ENCODE measurements around the gene TACC2.
A peak's percentile ranks its signal among the peaks of the same experiment; 100 is the strongest.

TACC2 gene

DNA sequence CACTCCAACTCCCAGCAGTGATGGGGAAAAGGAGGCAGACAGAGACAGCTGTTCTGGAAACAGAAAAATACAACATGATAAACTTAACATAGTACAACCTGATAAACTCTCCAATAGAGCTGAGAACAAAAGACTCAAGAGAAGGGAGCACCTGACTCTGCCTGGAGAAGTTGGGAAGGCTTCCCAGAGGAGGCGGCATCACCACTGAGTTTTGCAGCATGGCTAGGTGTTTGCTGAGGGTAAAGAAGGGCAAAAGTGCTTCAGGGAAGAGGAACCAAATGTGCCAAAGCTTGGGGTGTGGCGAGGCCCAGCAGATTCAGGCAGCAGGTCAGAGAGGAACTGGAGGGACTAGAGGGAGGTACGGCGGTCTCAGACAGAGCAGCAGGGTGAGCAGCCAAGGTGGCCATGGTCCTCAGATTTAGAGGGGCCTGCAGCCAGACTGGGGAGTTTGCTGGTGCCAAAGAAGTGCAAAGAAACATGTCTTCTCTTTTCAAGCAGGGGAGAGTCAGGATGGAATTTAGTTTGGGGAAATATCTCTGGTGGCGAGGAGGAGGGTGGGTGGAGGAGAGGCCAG is 162.2 kb downstream of the TACC2 start:
- no peak for DNase-seq

GRCh38 chr10:122152544-122152943 is 163.6 kb downstream of the TACC2 start:
- no peak for DNase-seq

DNA sequence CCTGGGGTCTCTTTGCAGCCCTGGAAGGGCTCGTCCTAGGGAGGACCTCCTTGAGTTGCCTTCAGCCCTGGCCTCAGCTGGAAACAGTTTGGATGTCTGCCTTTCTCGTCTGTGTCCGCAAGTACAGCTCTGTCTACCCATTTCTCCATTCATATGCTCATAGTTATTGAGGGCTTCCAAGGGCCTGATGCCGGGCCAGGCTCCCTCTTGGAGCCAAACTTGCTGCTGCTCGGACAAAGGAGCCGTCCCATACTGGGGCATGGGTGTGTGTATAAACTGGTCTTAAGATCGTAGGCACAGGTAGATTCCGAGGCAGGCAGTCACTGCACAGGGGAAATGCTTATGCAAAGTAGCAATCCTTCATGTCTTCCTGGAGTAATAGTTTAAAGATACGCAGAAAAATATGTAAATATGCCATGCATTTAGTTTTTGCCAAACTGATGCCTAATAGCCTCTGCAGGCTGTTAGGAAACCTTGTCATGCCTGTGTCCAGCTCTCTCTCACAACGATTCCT is 165.1 kb downstream of the TACC2 start:
- DNase-seq = no peak

GRCh38 chr10:122154545-122155366 is 165.8 kb downstream of the TACC2 start:
- no peak for DNase-seq

GRCh38 chr10:122157451-122157850 is 168.5 kb downstream of the TACC2 start:
- no peak for DNase-seq

DNA sequence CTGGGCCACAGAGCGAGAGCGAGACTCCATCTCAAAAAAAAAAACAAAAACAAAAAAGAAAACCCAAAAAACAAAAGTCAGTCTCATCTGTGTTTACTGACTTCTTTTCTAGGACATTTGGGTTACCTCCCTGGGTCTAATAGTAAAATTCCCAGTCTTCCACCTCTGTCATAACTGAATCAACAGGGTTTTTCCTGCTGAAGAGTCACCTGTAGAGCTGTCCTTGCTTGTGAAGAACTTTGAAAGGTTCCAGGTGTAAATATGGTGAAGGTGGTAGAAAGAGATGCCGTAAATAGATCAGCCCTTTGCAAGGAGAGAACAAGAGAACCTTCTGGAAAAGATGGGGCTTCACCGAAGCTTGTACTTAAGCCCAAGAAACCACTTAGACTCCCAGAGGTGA is 169.4 kb downstream of the TACC2 start:
- no peak for DNase-seq

DNA sequence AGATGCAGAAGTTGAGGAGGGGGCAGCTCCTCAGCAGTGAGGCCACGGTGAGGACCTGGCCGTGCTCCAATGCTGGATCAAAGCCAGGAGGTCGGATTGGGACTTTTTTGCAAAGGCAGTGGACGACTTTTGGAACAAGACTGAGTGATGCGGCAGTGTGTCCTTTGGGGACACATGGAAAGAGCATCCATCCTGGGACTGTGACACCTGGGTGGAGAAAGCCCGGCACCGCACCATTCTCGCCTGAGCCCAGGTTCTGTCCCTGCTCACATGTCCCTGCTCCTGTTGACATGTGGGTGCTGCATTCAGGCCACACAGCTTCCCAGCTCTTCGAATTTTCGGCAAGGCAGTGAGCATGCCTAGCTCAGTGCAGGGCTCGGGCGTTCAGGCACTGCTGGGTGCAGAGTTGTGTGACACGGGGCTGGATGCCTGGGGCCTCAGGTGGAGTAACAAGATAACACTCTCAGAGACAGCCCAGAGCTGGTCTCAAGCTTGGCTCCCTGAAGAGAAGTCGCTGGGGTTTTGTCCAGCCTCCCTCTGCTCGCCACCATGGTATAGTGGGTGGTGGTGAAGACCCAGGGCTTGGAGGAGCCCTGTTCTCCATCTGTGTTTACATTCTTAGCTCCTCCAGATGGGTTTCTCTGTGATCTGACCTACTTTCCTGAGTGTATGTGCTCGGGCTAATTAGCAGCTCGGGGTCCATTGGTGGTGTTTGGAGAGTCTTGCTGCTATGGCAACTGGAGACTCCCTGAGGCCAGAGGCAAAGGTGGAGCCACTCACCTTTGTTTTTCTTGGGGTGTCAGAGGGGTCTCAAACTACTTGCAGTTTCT is 170.4 kb downstream of the TACC2 start:
- DNase-seq = no peak

GRCh38 chr10:122161795-122162194 is 172.8 kb downstream of the TACC2 start:
- DNase-seq = no peak

DNA sequence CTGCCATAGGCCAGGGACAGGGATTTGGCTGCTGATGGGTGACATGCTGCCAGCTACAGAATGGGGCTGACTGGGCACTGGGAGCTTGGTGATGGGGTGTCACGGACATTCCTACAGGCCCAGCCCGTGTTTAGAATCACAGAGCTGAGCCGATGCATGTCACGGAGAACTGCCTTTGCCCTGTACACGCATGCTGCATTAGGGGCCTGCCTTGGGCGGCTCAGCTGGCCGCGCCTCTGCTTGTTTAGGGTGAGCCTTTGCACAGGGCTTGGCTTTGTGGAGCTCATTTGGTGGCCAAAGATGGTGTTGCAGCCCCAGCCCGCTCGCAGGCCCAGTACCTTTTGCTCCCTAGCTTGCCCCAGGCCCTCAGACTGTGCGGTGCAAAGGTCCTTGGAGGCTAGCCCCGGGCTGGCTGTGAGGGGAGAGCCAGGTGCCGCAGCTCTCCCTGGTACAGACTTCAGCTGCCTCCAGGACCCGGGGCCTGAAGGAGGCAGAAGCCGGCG is 173.8 kb downstream of the TACC2 start:
- no peak for DNase-seq

DNA sequence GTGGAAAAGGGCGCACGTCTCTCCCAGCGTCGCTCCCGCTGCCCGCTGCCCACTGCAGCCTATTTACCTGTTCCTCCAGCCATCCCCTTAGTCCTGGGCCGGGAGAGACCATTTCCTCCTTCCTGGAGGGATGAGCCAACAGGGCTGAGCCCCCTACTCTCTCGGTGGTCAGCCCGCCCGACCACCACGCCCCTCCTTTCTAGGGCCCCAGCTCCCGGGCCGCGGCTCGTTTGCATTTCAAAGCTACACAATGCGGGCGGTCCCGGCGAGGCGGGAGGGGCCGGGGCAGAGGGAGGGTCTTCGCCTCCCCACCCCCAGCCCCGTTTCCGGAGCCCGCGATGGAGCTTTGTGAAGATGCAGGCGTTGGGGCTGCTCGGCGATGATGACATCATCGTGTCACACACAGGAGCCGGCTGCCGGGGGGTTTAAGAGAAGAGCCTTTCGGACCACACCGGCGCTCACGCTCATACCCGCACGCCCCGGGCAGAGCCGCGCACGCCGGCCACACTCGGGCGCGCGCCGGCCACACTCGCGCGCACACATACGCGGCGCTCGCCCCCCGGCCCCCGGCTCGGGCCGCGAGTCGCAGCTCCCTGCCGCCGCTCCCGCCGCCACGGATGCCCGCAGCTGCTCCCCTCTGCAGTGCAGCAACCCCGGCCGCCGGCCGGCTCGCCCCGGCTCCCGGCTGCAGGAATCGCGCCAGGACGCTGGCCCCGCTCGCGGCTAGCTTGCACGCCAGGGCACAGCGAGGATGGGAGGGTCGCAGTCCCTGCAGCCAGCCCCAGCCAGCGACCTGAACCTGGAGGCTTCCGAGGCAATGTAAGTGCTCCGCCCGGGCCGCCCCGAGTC is 174.4 kb downstream of the TACC2 start:
- peak; percentile 55 to 63 for DNase-seq

DNA sequence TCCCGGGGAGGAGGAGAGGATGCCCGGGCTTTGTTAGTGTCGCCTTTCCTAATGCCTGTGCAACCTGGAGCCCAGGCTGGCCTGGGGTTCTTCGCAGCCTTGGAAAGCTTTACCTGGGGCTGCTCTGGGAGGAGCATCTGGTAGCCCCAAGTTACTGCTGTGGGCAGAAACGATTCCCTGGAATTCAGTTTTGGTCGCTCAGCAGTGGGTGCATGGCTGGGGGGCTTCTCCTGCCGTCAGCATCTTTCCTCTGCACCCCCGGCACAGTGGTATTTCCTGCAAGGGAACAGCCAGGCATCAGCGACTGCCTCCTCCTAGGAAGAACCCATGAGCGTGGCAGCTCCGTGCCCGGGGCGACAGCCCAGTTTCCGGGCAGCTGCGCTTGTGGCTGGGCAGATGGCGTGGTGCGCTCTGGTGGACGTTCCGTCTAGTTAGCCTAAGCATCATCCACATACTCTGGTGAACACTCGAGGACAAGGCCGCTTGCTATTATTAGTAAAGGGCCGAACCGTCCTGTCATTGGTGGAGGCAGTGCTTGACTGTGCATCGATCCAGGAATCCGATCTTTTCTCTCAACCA is 175.1 kb downstream of the TACC2 start:
- DNase-seq = no peak

- no peak for DNase-seq
These were observed 176.0 kb downstream of the TACC2 start for GRCh38 chr10:122164815-122165483.

- DNase-seq = no peak
These were observed 176.7 kb downstream of the TACC2 start for GRCh38 chr10:122165484-122166276.

DNA sequence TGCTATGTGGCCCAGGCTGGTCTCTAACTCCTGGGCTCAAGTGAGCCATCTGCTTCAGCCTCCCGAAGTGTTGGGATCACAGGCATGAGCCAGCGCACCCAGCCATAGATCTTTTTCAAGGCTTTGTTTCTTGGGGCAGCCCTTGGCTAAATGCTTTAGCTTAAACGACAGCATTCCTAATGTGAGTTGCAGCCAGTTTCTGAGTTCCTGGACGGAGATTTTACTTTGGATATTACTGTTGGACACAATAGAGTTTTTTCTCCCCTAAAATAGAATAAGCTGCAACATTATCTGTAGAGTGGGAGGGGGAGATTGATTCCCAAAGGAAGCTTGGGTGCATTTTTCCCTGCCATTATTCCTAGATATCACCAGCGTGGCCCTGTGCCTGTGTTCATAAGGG is 179.1 kb downstream of the TACC2 start:
- DNase-seq = no peak

- no peak for DNase-seq
These were observed 179.8 kb downstream of the TACC2 start for GRCh38 chr10:122168598-122169394.

DNA sequence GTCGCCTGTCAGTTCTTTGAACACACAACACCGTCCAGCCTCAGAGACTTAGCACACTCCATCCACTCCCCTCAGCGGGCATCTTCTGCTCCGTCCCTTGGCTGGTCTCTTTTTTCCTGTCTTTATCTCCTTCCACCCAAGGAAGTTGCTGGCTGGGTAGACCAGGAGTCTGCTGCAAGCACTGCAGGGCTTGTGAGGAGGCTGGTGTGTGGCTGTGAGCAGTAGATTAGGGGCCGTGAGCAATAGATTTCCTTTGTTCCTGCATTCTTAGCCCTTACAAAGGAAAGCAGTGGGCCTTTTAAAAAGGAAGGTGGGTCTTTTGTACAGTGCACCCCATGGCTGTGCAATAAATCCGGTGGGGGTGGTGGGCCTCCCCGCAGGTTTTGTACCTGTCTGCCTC is 181.8 kb downstream of the TACC2 start:
- no peak for DNase-seq

DNA sequence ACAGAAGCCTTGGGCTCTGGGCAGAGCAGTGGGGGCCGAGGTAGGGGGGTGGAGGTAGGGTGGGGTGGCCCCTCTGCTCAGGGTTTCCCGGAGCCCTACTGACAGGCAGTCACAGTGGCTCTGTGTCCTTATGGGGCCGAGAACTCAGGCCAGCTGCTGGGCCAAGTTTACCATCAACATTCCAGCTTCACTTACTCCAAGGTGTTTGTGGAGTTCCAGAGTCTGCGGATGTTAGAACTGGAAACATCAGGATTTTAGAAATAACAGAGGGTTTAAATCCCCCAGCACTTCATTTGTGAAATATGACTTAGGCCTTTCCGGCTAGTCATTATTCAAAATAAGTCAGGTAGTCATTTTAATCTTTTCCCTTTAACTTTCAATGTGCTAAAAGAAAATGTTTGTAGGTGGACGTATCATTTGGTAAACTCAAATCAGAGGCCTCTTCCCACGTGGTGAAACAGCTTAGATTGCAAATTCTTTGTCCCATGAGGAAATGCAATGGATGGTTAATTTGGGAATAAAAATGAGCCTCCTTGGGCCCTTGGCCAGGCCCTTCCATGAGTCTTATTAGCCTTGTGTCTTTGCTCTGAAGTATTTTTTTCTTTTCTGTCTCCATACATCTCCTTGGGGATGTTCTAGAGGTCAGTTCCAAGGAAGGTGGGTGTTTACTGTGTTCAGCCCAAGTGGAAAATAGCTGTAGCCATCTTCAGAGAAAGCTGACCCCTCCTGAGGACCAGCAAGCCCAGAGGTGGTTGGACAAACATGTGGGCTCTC is 182.5 kb downstream of the TACC2 start:
- DNase-seq = no peak

DNA sequence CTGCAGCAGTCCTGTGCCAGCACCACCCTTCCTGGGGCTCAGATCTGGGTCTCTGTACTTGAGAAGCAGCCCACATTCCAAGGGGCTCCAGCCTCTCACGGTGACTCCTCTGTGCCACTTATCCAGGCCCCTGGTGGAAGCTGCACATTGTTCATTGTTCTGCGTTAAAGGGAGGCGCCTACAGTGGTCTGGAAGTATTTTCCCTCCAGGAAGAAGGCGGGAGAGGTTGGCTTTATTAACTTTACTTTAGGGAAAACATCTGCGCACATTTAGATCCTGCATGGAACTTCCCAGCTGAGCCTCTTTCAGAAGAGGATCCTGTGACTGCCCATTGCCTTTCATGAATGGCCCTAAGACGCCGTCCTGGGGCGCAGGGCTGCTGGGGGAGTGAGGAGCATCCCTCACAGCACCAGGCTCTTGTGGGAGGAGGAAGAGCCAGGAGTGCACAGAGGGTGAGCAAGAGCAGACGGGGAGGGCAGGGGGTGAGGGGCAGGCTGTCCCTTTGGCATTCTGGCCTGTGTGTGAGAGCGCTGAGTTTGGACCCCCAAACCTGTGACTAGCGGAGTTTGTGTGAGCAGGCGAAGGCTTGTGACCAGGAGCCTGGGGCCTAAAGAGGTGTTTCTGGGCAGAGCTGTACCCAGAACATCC is 183.5 kb downstream of the TACC2 start:
- DNase-seq = no peak
